ENCODE results near the gene TMEM116.

Gene TMEM116

GRCh38 chr12:111887926-111888745 lies 124.8 kb downstream of the TMEM116 start:
- no peak for TF ChIP-seq CTCF (conservative IDR thresholded peaks at IDR 0.05; ENCODE audit: low read length)
- DNase-seq (ENCODE audit: low read depth): no peak
- no peak overlapping the region for H3K4me3 ChIP-seq (ENCODE audit: low read length)

GRCh38 chr12:111886662-111887545 lies 126.1 kb downstream of the TMEM116 start:
- no peak for DNase-seq (ENCODE audit: low read depth)
- no peak overlapping the region for H3K4me3 ChIP-seq (ENCODE audit: low read length)
- TF ChIP-seq CTCF (conservative IDR thresholded peaks at IDR 0.05; ENCODE audit: low read length): no peak

DNA sequence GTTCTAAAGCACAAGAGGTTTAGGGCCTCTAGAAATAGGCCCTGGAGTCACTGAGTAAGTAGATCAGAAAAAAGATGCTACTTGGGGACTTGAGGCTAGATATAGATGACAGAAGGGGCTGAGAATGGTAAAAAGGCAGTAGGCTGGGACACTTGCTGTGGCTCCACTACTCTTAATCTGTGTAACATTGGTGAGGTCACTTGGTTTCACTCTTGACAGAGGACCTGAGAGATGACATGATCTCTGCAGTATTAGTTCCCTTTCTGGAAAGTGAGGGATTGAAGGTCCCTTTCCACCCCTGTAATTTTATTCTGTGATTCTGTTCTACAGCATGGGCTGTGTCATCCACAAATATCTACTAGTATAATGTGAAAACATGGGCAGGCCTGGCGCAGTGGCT lies 131.2 kb downstream of the TMEM116 start:
- DNase-seq (ENCODE audit: low read depth): no peak
- H3K4me3 ChIP-seq (ENCODE audit: low read length): no peak overlapping the region
- no peak for TF ChIP-seq CTCF (conservative IDR thresholded peaks at IDR 0.05; ENCODE audit: low read length)

Data from AG10803 (cell line).